ENCODE measurements around the gene MEFV. TPM values are rescaled to one million over a fixed set of nuclear protein-coding genes. Genes with fewer than 3 reads are reported as not detected.

The MEFV gene
- total and polyA plus RNA-seq, 2 of the 13 experiments (the other 11 are each of a cell fraction or from before 2014, with no cell fraction given), result 0.22 TPM; not detected in 1

DNA sequence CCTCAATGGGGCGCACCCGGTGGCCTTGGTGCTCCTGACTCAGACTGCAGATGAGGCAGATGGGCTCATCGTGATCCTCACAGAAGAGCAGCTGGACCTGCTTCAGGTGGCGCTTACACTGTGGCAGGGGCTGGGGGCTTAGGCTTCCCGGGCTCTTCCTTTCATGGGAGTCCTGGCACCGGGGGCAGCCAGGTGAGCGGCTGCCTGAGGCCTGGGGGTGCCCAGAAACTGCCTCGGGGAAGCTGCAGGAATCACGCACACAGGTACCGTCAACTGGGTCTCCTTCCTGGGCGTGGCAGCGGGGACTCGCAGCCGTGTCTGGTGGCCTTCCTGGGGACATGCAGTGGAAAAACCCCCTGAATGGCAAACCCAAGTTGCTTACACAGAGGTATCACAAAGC lies 7.0 kb downstream of the MEFV start:
- TF ChIP-seq, protein P1, sequence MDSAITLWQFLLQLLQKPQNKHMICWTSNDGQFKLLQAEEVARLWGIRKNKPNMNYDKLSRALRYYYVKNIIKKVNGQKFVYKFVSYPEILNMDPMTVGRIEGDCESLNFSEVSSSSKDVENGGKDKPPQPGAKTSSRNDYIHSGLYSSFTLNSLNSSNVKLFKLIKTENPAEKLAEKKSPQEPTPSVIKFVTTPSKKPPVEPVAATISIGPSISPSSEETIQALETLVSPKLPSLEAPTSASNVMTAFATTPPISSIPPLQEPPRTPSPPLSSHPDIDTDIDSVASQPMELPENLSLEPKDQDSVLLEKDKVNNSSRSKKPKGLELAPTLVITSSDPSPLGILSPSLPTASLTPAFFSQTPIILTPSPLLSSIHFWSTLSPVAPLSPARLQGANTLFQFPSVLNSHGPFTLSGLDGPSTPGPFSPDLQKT (CRISPR knock-in tag; IDR thresholded peaks at IDR 0.05; ENCODE audit: borderline replicate concordance), result no peak
- TF ChIP-seq TBL1XR1 (IDR thresholded peaks at IDR 0.05; ENCODE audit: borderline replicate concordance, low read length, partially characterized antibody), result no peak
- no peak for TF ChIP-seq ZNF589 (CRISPR knock-in tag; conservative IDR thresholded peaks at IDR 0.05)
- no peak for TF ChIP-seq DDIT3 (CRISPR knock-in tag; IDR thresholded peaks at IDR 0.05)
- no peak for TF ChIP-seq ZNF7 (CRISPR knock-in tag; IDR thresholded peaks at IDR 0.05)
- TF ChIP-seq MAFG (CRISPR knock-in tag; IDR thresholded peaks at IDR 0.05), result no peak
- TF ChIP-seq CEBPG (CRISPR knock-in tag; IDR thresholded peaks at IDR 0.05), result no peak
- TF ChIP-seq TEF (CRISPR knock-in tag; IDR thresholded peaks at IDR 0.05), result no peak
- TF ChIP-seq ZNF333 (CRISPR knock-in tag; IDR thresholded peaks at IDR 0.05; ENCODE audit: borderline replicate concordance), result no peak
- no peak for TF ChIP-seq FUBP1 (CRISPR knock-in tag; IDR thresholded peaks at IDR 0.05; ENCODE audit: borderline replicate concordance)
- no peak for TF ChIP-seq ZNF207 (IDR thresholded peaks at IDR 0.05; ENCODE audit: borderline replicate concordance)
- no peak for TF ChIP-seq MBNL3 (CRISPR knock-in tag; conservative IDR thresholded peaks at IDR 0.05)
- TF ChIP-seq ZNF260 (CRISPR knock-in tag; IDR thresholded peaks at IDR 0.05; ENCODE audit: borderline replicate concordance, low read depth), result no peak
- no peak for TF ChIP-seq ZNF777 (CRISPR knock-in tag; IDR thresholded peaks at IDR 0.05)
- no peak for TF ChIP-seq MBD4 (IDR thresholded peaks at IDR 0.05; ENCODE audit: borderline replicate concordance, low read length)
- no peak for TF ChIP-seq ZFP62 (CRISPR knock-in tag; IDR thresholded peaks at IDR 0.05)
- no peak for TF ChIP-seq ZNF17 (CRISPR knock-in tag; IDR thresholded peaks at IDR 0.05)
- Histone ChIP-seq H4K20me1 (ENCODE audit: insufficient read depth, low read length) (no peaks in the 10 kb centered on the region), H3K4me3 (replicated peaks in 1 of 3; ENCODE audit: insufficient read depth in 1 of 3, low read depth in 2 of 3, low read length in 3 of 3) (no peak overlapping the region), H3K9ac (ENCODE audit: insufficient read depth, low read depth, low read length) (no peak overlapping the region), H3K27me3 (ENCODE audit: control insufficient read depth in 1 of 2, insufficient read depth in 2 of 2, low read length in 2 of 2) (peaks cover 6 to 39% of the 10 kb centered on the region in 2 experiments; a peak in 4 of 5 replicates), H3K4me2 (ENCODE audit: low read depth, low read length) (no peak overlapping the region), H3K27ac (ENCODE audit: extremely low read length, insufficient read depth, low read length) (no peak overlapping the region), H2AFZ (ENCODE audit: low read length) (no peak overlapping the region), H3K79me2 (ENCODE audit: insufficient read depth, low read length) (no peaks in the 10 kb centered on the region), H3K4me1 (ENCODE audit: insufficient read depth, low read length) (peaks cover 16% of the 10 kb centered on the region), H3K9me3 (ENCODE audit: low read length) (no peaks in the 10 kb centered on the region), H3K36me3 (replicated peaks in 1 of 2; ENCODE audit: control insufficient read depth in 1 of 2, insufficient read depth in 2 of 2, low read length in 2 of 2) (no peaks in the 10 kb centered on the region)
- ATAC-seq (no peak), FAIRE-seq (no peak), DNase-seq (ENCODE audit: low spot score) (no peak)
- POLR2A ChIA-PET, result interaction anchor here (1.6 kb wide), 1 partner anchor 10 kb away, joined by 5 read pairs; no protein-coding TSS in a partner anchor
- BruUV-seq (replicated peaks), result no TSS peak
- intact Hi-C loops (cut with micrococcal nuclease; ENCODE audit: unreplicated experiment), result no loop called here
- WGBS (ENCODE audit: low lambda C conversion rate), result no CpG with 5 or more reads among the region's 14 CpGs
- CTCF ChIA-PET (ENCODE audit: low intra/inter-chr PET ratio, low total read pairs), result no interaction called here
- in situ Hi-C loops (cut with HindIII; ENCODE audit: extremely low pct_ligation_motif_present, low pct_unique_long_range_greater_than_20kb), result no loop called here
